Mesothelial cell of epicardium (in vitro differentiated cells): Measurements from ENCODE around the gene THNSL1. TPM values are rescaled to one million over a fixed set of nuclear protein-coding genes. Genes with fewer than 3 reads are reported as not detected.
A peak's percentile ranks its signal among the peaks of the same experiment; 100 is the strongest.
"Not testable (repeated sequence)": the region's sequence is repeated elsewhere in the genome, so short reads cannot be mapped to it uniquely, and the experiment has no call there.

Source experiments
- DNase-seq, 2 experiments: peaks; one replicate each; pipeline ENCODE4 v3.0.0; 2021; ENCODE audit warnings: low spot score in 2 of 2; ENCODE audit not compliant: unreplicated experiment in 2 of 2
- H3K27ac Mint-ChIP-seq: 2 replicates; pipeline ENCODE4 v1.8.0; 2021; ENCODE audit warnings: mixed read lengths
- H3K27me3 Mint-ChIP-seq: 2 replicates; pipeline ENCODE4 v1.8.0; 2021; ENCODE audit warnings: low read depth, mixed read lengths
- H3K36me3 Mint-ChIP-seq: 2 replicates; pipeline ENCODE4 v1.8.0; 2021; ENCODE audit warnings: mixed read lengths
- H3K4me1 Mint-ChIP-seq: 2 replicates; pipeline ENCODE4 v1.8.0; 2021; ENCODE audit warnings: mixed read lengths
- H3K4me3 Mint-ChIP-seq: 2 replicates; pipeline ENCODE4 v1.8.0; 2021; ENCODE audit warnings: mild to moderate bottlenecking, moderate library complexity, mixed read lengths
- H3K9me3 Mint-ChIP-seq: 2 replicates; pipeline ENCODE4 v1.8.0; 2021; ENCODE audit warnings: mixed read lengths
- CTCF ChIP-seq: fragments of 200-600 bp; sonication (generic); IDR thresholded peaks from one replicate; pipeline ENCODE4 v1.5.0; 2021; ENCODE audit warnings: antibody characterized with exemption; ENCODE audit not compliant: unreplicated experiment
- total RNA-seq: library from RNA; stranded (reverse); gene quantifications from 3 replicates; pipeline ENCODE4 v1.2.1, GENCODE V29; 2021

Gene THNSL1, protein sequence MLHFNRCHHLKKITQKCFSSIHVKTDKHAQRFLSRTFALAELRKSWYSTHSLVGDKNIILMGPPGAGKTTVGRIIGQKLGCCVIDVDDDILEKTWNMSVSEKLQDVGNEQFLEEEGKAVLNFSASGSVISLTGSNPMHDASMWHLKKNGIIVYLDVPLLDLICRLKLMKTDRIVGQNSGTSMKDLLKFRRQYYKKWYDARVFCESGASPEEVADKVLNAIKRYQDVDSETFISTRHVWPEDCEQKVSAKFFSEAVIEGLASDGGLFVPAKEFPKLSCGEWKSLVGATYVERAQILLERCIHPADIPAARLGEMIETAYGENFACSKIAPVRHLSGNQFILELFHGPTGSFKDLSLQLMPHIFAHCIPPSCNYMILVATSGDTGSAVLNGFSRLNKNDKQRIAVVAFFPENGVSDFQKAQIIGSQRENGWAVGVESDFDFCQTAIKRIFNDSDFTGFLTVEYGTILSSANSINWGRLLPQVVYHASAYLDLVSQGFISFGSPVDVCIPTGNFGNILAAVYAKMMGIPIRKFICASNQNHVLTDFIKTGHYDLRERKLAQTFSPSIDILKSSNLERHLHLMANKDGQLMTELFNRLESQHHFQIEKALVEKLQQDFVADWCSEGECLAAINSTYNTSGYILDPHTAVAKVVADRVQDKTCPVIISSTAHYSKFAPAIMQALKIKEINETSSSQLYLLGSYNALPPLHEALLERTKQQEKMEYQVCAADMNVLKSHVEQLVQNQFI
- 7.4 to 7.6 TPM (median 7.4 TPM) in 3 replicates for total RNA-seq

DNA sequence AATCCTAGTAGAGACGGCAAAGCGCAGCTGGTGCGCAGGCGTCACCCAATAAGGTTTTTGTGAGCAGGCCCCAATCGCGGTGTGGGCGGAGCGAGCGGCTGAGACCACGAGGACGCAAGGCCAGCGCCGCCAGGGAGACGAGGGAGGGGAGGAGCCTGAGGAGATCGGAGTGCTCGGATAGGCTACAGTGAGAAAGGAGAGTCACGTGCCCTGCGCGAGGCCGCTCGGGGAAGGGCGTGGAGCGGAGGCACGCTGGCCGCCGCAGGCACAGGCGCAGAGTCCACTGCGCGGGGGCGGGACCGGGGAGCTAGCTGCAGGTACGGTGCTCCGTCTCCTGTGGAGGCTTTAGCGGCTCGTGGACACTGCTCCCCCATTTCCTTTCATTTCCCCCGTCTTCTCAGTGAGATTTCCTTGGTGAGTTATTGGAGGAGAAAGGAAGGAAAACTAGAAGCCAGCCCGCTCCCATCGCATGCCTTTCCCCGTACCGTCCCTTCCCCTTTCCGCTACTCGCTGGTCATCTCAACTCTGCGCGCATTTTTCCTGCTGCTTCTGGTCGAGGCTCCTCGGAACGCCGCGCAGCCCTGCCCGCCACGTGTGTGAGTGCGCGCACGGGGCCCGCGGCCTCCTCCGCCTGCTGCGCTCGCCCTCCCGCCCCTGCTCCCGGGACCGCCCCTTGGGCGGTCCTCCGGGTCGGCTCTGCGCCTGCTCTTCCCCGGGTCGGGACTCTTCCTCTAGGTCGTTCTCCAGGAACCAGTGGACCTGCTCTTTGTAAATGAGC, at the start of gene THNSL1:
Gene THNSL1 (plus strand): TSS at position 237 of the 778 bp plus-strand sequence. CDS start 6,612 bp downstream, outside the sequence.
- Mint-ChIP-seq H3K4me1 (peaks cover 23% of the 10 kb centered on the region), H3K27ac (peak within 1 kb of the TSS; percentile 99), H3K36me3 (peaks cover 3% of the 10 kb centered on the region), H3K4me3 (peak within 1 kb of the TSS; percentile 84), H3K27me3 (no peaks in the 10 kb centered on the region), H3K9me3 (peaks cover 11% of the 10 kb centered on the region)
- peak; percentile 94 to 95 for DNase-seq
- no peak for TF ChIP-seq CTCF

DNA sequence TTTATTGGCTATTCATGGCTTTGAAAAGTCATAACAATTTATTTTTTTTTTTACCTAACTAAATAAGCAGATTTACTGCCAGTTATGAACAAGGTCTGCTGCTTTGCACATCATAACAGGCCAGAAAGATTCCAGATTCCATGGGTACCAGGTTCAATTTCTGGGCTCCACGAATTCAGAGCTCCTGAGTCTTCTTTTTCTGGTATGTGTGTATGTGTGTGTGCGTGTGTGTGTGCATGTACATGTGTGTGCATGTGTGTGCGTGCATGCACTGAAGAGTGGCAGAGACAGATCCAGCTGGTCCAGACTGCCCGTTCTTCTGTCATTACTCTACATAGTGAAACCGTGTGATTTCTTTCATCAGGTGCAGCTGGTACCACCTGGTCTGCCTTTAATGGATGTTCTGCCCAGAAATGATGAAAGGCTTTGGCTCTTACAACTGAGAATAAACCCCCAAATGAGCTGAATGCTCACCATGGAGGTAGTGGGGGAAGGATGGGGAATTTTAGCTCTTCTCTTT, 49.4 kb upstream of the THNSL1 start:
- Mint-ChIP-seq H3K27me3 (no peaks in the 10 kb centered on the region), H3K27ac (no peak overlapping the region), H3K36me3 (no peaks in the 10 kb centered on the region), H3K4me1 (peaks cover 7% of the 10 kb centered on the region), H3K9me3 (no peaks in the 10 kb centered on the region), H3K4me3 (no peak overlapping the region)
- no peak for DNase-seq
- TF ChIP-seq CTCF = no peak

DNA sequence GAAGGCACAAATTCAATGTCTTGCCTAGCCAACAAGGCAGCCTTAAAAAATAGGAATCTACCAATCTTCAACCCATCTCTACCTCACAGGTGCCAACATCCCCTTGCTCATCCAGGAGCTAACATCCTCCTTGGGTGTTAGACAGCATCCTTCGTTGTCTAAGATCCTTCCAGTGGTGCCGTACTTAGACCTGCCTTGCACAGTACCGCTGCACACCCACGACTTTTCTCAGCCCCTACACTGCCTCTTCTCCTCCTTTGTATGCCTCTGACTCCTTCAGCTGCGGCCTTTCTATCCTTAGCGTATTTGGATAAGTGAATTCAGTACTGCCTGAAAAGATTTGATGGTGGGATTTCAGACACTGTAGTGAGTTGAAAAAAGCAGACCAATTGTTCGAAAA, 48.1 kb upstream of the THNSL1 start:
- Mint-ChIP-seq H3K9me3 (no peaks in the 10 kb centered on the region), H3K36me3 (no peaks in the 10 kb centered on the region), H3K27me3 (no peaks in the 10 kb centered on the region), H3K4me1 (peaks cover 7% of the 10 kb centered on the region), H3K27ac (no peak overlapping the region), H3K4me3 (no peak overlapping the region)
- TF ChIP-seq CTCF = no peak
- DNase-seq = no peak

GRCh38 chr10:24968951-24969350, 47.5 kb upstream of the THNSL1 start:
- not testable (repeated sequence) for H3K27me3 Mint-ChIP-seq, H3K36me3 Mint-ChIP-seq, H3K9me3 Mint-ChIP-seq, H3K4me3 Mint-ChIP-seq, H3K27ac Mint-ChIP-seq, H3K4me1 Mint-ChIP-seq, DNase-seq

GRCh38 chr10:24969841-24970281, 46.6 kb upstream of the THNSL1 start:
- no peak for TF ChIP-seq CTCF
- DNase-seq = no peak
- Mint-ChIP-seq H3K27me3 (no peaks in the 10 kb centered on the region), H3K4me1 (peaks cover 9% of the 10 kb centered on the region), H3K36me3 (no peaks in the 10 kb centered on the region), H3K9me3 (no peaks in the 10 kb centered on the region), H3K27ac (peak overlapping the region; percentile 77), H3K4me3 (no peak overlapping the region)
